PFSK-1 (cell line): Measurements from ENCODE around the gene RASIP1.

ENCODE experiments used
- FOXP2 ChIP-seq: optimal IDR thresholded peaks from 2 replicates; pipeline ENCODE3; 2011; ENCODE audit warnings: borderline replicate concordance, control low read depth, inconsistent platforms; ENCODE audit not compliant: insufficient read depth; ENCODE audit errors: extremely low read length, extremely low read depth
- POLR2AphosphoS5 ChIP-seq: IDR thresholded peaks from 2 replicates; pipeline ENCODE4 v1.6.1; 2012; ENCODE audit warnings: low read depth, mild to moderate bottlenecking, control low read depth, low read length, moderate library complexity
- SIN3A ChIP-seq: IDR thresholded peaks from 2 replicates; pipeline ENCODE4 v1.6.1; 2012; ENCODE audit warnings: mild to moderate bottlenecking, low read length, moderate library complexity, borderline replicate concordance; ENCODE audit not compliant: insufficient read depth
- TAF1 ChIP-seq: IDR thresholded peaks from 2 replicates; pipeline ENCODE4 v1.6.1; 2012; ENCODE audit warnings: low read length, control low read depth, borderline replicate concordance; ENCODE audit not compliant: insufficient read depth
- TF ChIP-seq, protein P1 (sequence below), 2 experiments: IDR thresholded peaks; 2 replicates each; pipeline versions ENCODE4 v1.6.1 to v1.8.0; 2011 to 2012; ENCODE audit warnings: low read depth in 2 of 2, low read length in 2 of 2, control low read depth in 1 of 2, inconsistent platforms in 1 of 2, mild to moderate bottlenecking in 1 of 2, moderate library complexity in 1 of 2; ENCODE audit not compliant: insufficient read depth in 1 of 2

Gene RASIP1

DNA sequence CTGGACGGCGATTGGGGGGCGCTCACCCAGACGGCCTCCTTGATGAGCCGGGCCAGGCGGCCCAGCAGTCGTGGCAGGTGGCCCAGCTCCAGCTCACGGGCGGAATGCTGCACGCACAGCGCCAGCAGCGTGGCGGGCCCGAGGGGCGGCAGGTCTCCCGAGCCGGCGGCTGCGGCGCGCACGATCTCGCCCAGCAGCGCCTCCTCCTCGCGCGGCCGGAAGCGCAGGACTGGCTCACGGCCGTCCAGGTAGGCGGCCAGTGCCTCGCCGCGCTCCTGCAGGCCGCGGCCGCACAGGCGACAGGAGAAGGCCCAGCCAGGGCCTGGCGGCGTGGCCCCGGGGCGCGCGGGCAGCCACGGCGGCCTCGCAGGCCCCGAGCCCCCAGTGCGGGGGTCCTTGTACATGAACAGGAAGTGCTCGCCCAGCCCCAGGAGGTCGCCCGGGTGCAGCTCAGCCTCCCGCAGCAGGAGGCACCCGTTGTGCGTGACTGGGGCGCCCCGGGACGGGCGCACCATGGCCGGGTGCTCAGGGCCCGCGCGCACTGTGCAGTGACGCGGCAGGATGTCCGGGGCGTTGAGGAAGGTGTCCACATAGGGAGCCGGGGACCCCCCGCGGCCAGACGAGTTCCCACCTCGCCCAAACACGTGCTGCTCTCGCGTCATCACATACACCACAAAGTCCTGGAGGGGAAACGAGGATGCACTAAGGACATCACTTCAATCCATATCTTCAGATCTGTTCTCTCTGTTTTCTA lies 11.3 kb downstream of the RASIP1 start:
- no peak for TF ChIP-seq FOXP2
- TF ChIP-seq POLR2AphosphoS5, result no peak
- no peak for TF ChIP-seq SIN3A
- TF ChIP-seq TAF1, result no peak
- TF ChIP-seq, protein P1, sequence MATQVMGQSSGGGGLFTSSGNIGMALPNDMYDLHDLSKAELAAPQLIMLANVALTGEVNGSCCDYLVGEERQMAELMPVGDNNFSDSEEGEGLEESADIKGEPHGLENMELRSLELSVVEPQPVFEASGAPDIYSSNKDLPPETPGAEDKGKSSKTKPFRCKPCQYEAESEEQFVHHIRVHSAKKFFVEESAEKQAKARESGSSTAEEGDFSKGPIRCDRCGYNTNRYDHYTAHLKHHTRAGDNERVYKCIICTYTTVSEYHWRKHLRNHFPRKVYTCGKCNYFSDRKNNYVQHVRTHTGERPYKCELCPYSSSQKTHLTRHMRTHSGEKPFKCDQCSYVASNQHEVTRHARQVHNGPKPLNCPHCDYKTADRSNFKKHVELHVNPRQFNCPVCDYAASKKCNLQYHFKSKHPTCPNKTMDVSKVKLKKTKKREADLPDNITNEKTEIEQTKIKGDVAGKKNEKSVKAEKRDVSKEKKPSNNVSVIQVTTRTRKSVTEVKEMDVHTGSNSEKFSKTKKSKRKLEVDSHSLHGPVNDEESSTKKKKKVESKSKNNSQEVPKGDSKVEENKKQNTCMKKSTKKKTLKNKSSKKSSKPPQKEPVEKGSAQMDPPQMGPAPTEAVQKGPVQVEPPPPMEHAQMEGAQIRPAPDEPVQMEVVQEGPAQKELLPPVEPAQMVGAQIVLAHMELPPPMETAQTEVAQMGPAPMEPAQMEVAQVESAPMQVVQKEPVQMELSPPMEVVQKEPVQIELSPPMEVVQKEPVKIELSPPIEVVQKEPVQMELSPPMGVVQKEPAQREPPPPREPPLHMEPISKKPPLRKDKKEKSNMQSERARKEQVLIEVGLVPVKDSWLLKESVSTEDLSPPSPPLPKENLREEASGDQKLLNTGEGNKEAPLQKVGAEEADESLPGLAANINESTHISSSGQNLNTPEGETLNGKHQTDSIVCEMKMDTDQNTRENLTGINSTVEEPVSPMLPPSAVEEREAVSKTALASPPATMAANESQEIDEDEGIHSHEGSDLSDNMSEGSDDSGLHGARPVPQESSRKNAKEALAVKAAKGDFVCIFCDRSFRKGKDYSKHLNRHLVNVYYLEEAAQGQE (IDR thresholded peaks at IDR 0.05; ENCODE audit: insufficient read depth in 1 of 2, low read depth in 2 of 2, low read length in 2 of 2), result no peak

DNA sequence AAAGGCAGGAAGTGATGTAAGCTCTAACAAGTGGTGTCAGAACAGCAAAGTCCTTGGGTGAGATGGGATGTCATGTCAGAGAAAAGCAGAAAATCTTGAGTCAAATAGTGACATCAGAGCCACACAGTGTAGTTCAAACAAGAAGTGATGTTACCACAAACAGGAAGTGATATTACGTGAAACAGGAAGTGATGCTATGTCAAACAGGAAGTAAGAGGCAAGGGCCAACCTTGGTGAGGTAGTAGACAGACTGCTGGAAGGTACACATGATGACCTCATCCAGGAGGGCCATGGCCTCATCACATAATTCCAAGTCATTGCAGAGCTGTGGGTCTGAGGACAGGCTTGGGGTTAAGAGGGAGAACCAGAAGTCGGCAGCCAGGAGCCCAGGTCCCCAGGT lies 13.9 kb downstream of the RASIP1 start:
- TF ChIP-seq FOXP2, result no peak
- TF ChIP-seq, protein P1 (IDR thresholded peaks at IDR 0.05; ENCODE audit: insufficient read depth in 1 of 2, low read depth in 2 of 2, low read length in 2 of 2), result no peak
- no peak for TF ChIP-seq POLR2AphosphoS5
- TF ChIP-seq TAF1, result no peak
- TF ChIP-seq SIN3A, result no peak

DNA sequence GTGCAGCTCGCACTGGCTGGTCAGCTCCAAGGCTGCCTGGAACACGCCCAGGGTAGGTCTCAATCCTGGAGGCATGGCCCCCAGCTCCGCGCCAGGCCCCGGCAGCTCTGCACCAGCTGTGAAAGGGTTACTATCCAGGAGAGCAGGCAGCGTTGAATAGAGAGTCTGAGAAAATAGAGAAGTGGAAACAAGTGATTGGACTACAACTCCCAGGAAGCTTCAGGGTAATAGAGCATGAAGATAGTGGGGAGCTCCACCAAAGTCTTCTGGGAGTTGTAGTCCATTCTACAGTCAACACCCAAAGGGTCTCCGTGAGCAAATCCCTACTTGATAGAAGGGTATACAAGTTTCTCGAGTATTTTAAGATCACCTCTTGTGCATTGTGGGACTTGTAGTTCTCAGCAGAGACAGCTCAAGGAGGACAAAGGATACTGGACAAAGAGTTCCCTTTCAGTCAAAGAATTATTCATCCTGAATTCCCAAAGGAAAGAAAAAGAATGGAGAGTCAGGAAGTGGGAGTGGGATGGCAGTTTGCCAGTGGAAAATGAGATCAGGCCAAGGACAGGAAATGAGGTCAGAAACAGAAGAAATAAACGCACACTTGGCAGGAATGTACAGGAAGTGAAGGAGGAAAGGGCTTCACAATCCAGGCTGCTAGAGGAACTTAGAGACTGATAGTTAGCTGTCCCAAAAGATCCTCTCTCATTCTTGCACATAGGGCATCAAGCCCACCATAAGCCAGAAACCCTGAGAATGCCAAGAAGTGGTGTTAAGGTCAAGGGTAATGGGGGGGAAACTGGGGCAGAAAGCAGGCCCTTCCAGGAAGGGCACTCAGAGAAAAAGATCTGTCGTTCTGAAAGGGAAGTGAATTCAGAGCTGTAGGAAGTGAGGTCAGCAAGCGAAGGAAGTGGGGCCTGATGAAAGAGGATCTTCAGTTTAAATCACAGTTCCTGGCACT lies 15.3 kb downstream of the RASIP1 start:
- TF ChIP-seq, protein P1 (IDR thresholded peaks at IDR 0.05; ENCODE audit: insufficient read depth in 1 of 2, low read depth in 2 of 2, low read length in 2 of 2), result 0 out of 4 replicates have a peak, but pooled peaks of 1 of the 2 experiments have one; percentile 42
- TF ChIP-seq FOXP2, result no peak
- TF ChIP-seq TAF1, result no peak; the same call in 1 of the 2 replicates
- 0 out of 2 replicates have a peak, but pooled peaks have one; percentile 60 for TF ChIP-seq POLR2AphosphoS5
- no peak; the same call in 1 of the 2 replicates for TF ChIP-seq SIN3A

DNA sequence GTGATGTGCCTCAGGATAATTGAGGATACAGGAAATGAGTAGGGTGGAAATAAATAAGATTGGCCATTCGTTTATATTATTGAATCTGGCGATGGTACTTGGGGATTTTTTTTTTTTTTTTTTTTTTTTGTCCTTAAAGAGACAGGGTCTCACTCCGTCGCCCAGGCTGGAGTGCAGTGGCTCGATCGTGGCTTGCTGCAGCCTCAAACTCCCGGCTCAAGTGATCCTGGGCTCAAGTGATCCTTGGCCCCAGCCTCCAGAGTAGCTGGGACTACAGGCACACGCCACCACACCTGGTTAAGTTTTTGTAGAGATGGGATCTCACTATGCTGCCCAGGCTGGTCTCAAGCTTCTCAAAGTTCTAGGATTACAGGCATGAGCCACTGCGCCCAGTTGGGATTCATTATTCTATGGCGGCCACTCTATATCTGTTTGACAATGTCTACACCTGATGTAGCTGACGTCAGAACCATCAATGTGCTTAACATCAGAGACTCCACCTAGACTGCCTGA lies 18.2 kb downstream of the RASIP1 start:
- TF ChIP-seq, protein P1 (IDR thresholded peaks at IDR 0.05; ENCODE audit: insufficient read depth in 1 of 2, low read depth in 2 of 2, low read length in 2 of 2), result no peak
- no peak for TF ChIP-seq POLR2AphosphoS5
- TF ChIP-seq SIN3A, result no peak
- TF ChIP-seq TAF1, result no peak
- no peak for TF ChIP-seq FOXP2
